Measurements from ENCODE around the gene PDCD1LG2. TPM values are rescaled to one million over a fixed set of nuclear protein-coding genes. Genes with fewer than 3 reads are reported as not detected.

The PDCD1LG2 gene
- total and polyA plus RNA-seq, 4 donors, result 0.46 to 2.5 (median 1.3) TPM

GRCh38 chr9:5485378-5486085, 24.8 kb upstream of the PDCD1LG2 start:
- Histone ChIP-seq H3K4me1 (ENCODE audit: control insufficient read depth in 4 of 4, insufficient read depth in 4 of 4, low read length in 3 of 4) (no peaks in the 10 kb centered on the region), H3K36me3 (ENCODE audit: control insufficient read depth in 4 of 4, insufficient read depth in 3 of 4, low read depth in 1 of 4, low read length in 3 of 4) (no peaks in the 10 kb centered on the region), H3K9me3 (ENCODE audit: control insufficient read depth in 4 of 4, low read length in 3 of 4) (no peaks in the 10 kb centered on the region), H3K27me3 (ENCODE audit: control insufficient read depth in 4 of 4, insufficient read depth in 4 of 4, low read length in 3 of 4) (no peaks in the 10 kb centered on the region), H3K9ac (ENCODE audit: low read depth in 1 of 2, low read length in 2 of 2) (no peak overlapping the region), H3K27ac (ENCODE audit: low read depth in 1 of 2, low read length in 2 of 2) (no peak overlapping the region), H3K4me3 (ENCODE audit: low read depth in 1 of 3, low read length in 3 of 3) (no peak overlapping the region)
- DNase-seq (ENCODE audit: low spot score), result no peak
- 61% methylated on average over 5 of the region's 5 CpGs for WGBS
- TF ChIP-seq HNF4A (conservative IDR thresholded peaks at IDR 0.05), result peak; percentile 29 to 51
- peak in 1 of 2 donors; percentile 15 for TF ChIP-seq GABPA (IDR thresholded peaks at IDR 0.05 in 1 of 2, conservative IDR thresholded peaks at IDR 0.05 in 1 of 2)
- TF ChIP-seq YY1 (IDR thresholded peaks at IDR 0.05), result no peak
- peak; percentile 41 for TF ChIP-seq SP1 (IDR thresholded peaks at IDR 0.05)

GRCh38 chr9:5486988-5487387, 23.3 kb upstream of the PDCD1LG2 start:
- WGBS, result 95% methylated on average over 5 of the region's 5 CpGs
- Histone ChIP-seq H3K9ac (ENCODE audit: low read depth in 1 of 2, low read length in 2 of 2) (no peak overlapping the region), H3K36me3 (ENCODE audit: control insufficient read depth in 4 of 4, insufficient read depth in 3 of 4, low read depth in 1 of 4, low read length in 3 of 4) (no peaks in the 10 kb centered on the region), H3K9me3 (ENCODE audit: control insufficient read depth in 4 of 4, low read length in 3 of 4) (no peaks in the 10 kb centered on the region), H3K4me1 (ENCODE audit: control insufficient read depth in 4 of 4, insufficient read depth in 4 of 4, low read length in 3 of 4) (no peaks in the 10 kb centered on the region), H3K4me3 (ENCODE audit: low read depth in 1 of 3, low read length in 3 of 3) (no peak overlapping the region), H3K27ac (ENCODE audit: low read depth in 1 of 2, low read length in 2 of 2) (no peak overlapping the region), H3K27me3 (ENCODE audit: control insufficient read depth in 4 of 4, insufficient read depth in 4 of 4, low read length in 3 of 4) (no peaks in the 10 kb centered on the region)
- no peak for TF ChIP-seq ZBTB33 (IDR thresholded peaks at IDR 0.05)
- TF ChIP-seq SP1 (IDR thresholded peaks at IDR 0.05), result no peak
- no peak for TF ChIP-seq REST (IDR thresholded peaks at IDR 0.05)
- no peak for TF ChIP-seq EGR1 (IDR thresholded peaks at IDR 0.05; ENCODE audit: low read depth in 2 of 2)
- TF ChIP-seq NR2F2 (IDR thresholded peaks at IDR 0.05), result no peak
- no peak for DNase-seq (ENCODE audit: low spot score)

GRCh38 chr9:5488221-5489008, 21.9 kb upstream of the PDCD1LG2 start:
- DNase-seq (ENCODE audit: low spot score), result no peak
- Histone ChIP-seq H3K9ac (ENCODE audit: low read depth in 1 of 2, low read length in 2 of 2) (no peak overlapping the region), H3K27me3 (ENCODE audit: control insufficient read depth in 4 of 4, insufficient read depth in 4 of 4, low read length in 3 of 4) (no peaks in the 10 kb centered on the region), H3K27ac (ENCODE audit: low read depth in 1 of 2, low read length in 2 of 2) (no peak overlapping the region), H3K36me3 (ENCODE audit: control insufficient read depth in 4 of 4, insufficient read depth in 3 of 4, low read depth in 1 of 4, low read length in 3 of 4) (no peaks in the 10 kb centered on the region), H3K4me1 (ENCODE audit: control insufficient read depth in 4 of 4, insufficient read depth in 4 of 4, low read length in 3 of 4) (no peaks in the 10 kb centered on the region), H3K9me3 (ENCODE audit: control insufficient read depth in 4 of 4, low read length in 3 of 4) (no peaks in the 10 kb centered on the region), H3K4me3 (ENCODE audit: low read depth in 1 of 3, low read length in 3 of 3) (no peak overlapping the region)
- WGBS, result 87% methylated on average over 9 of the region's 9 CpGs
- TF ChIP-seq EGR1 (IDR thresholded peaks at IDR 0.05; ENCODE audit: low read depth in 2 of 2) (no peak), SP1 (IDR thresholded peaks at IDR 0.05) (no peak), YY1 (IDR thresholded peaks at IDR 0.05) (no peak), FOXA1 (IDR thresholded peaks at IDR 0.05) (no peak), RXRA (IDR thresholded peaks at IDR 0.05) (no peak), RAD21 (IDR thresholded peaks at IDR 0.05) (no peak), GABPA (IDR thresholded peaks at IDR 0.05 in 1 of 2, conservative IDR thresholded peaks at IDR 0.05 in 1 of 2) (no peak), FOXA2 (IDR thresholded peaks at IDR 0.05) (no peak), MAX (IDR thresholded peaks at IDR 0.05) (no peak), TAF1 (conservative IDR thresholded peaks at IDR 0.05) (no peak), NR2F2 (IDR thresholded peaks at IDR 0.05) (no peak)
